Breast epithelium (tissue), 3 donors: ENCODE data around the gene CAMTA1.

Experiments
- POLR2A ChIP-seq: fragments of 450-650 bp; IDR thresholded peaks from one replicate; pipeline ENCODE4 v1.6.1; 2016; ENCODE audit warnings: antibody characterized with exemption, mild to moderate bottlenecking, moderate library complexity
- POLR2AphosphoS5 ChIP-seq, 3 donors: sonication (generic); formaldehyde crosslinking; IDR thresholded peaks; one replicate each; pipeline ENCODE4 v1.6.1; 2017; ENCODE audit warnings: antibody characterized with exemption in 3 of 3
- TF ChIP-seq, protein P1 (sequence below), 3 donors: fragments of 450-650 bp; IDR thresholded peaks; one replicate each; pipeline ENCODE4 v1.5.1; 2016 to 2017; ENCODE audit warnings: antibody characterized with exemption in 3 of 3, mild to moderate bottlenecking in 3 of 3, moderate library complexity in 3 of 3

GRCh38 chr1:7407544-7407895, 622.3 kb downstream of the CAMTA1 start:
- TF ChIP-seq, protein P1, sequence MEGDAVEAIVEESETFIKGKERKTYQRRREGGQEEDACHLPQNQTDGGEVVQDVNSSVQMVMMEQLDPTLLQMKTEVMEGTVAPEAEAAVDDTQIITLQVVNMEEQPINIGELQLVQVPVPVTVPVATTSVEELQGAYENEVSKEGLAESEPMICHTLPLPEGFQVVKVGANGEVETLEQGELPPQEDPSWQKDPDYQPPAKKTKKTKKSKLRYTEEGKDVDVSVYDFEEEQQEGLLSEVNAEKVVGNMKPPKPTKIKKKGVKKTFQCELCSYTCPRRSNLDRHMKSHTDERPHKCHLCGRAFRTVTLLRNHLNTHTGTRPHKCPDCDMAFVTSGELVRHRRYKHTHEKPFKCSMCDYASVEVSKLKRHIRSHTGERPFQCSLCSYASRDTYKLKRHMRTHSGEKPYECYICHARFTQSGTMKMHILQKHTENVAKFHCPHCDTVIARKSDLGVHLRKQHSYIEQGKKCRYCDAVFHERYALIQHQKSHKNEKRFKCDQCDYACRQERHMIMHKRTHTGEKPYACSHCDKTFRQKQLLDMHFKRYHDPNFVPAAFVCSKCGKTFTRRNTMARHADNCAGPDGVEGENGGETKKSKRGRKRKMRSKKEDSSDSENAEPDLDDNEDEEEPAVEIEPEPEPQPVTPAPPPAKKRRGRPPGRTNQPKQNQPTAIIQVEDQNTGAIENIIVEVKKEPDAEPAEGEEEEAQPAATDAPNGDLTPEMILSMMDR (IDR thresholded peaks at IDR 0.05): no peak
- TF ChIP-seq POLR2A (no peak), POLR2AphosphoS5 (IDR thresholded peaks at IDR 0.05) (no peak)
